PC-3 (cell line): Measurements from ENCODE around the gene NDUFS5. TPM values are rescaled to one million over a fixed set of nuclear protein-coding genes. Genes with fewer than 3 reads are reported as not detected.

Source experiments
- ATAC-seq: fragments of 200-7000 bp; cut with Tn5 transposase; 2 replicates; pipeline ENCODE4 v1.9.1; 2020; ENCODE audit warnings: mild to moderate bottlenecking, moderate library complexity
- BruUV-seq: library from RNA; stranded (reverse); fragments of 400-500 nt; replicated peaks from 2 replicates; lab custom pipeline; 2021; lab: Mats Ljungman, UMichigan
- CTCF ChIA-PET: fragments of 300-600 bp; sonication (Branson Sonifier 250); formaldehyde crosslinking; loops from one replicate; lab custom pipeline; 2022; ENCODE audit warnings: antibody characterized with exemption; lab: Charles Lee
- POLR2A ChIA-PET: fragments of 300-600 bp; sonication (Branson Sonifier 250); formaldehyde crosslinking; loops from one replicate; lab custom pipeline; 2022; ENCODE audit warnings: antibody characterized with exemption; ENCODE audit not compliant: unreplicated experiment; lab: Charles Lee
- DNase-seq: peaks from one replicate; pipeline ENCODE4 v3.0.0-alpha.2; 2015
- H2AFZ ChIP-seq: fragments of 300-600 bp; sonication (generic); 2 replicates; pipeline ENCODE4 v1.6.0; 2016; ENCODE audit warnings: antibody characterized with exemption, low read length
- H3F3A ChIP-seq: fragments of 300-600 bp; sonication (generic); one replicate; pipeline ENCODE4 v1.6.0; 2017; ENCODE audit warnings: antibody characterized with exemption, low read length, control low read depth, mild to moderate bottlenecking; ENCODE audit not compliant: unreplicated experiment
- H3K27ac ChIP-seq: fragments of 300-600 bp; sonication (generic); 2 replicates; pipeline ENCODE4 v1.5.1; 2016; ENCODE audit warnings: mild to moderate bottlenecking, low read length
- H3K27me3 ChIP-seq: fragments of 300-600 bp; sonication (generic); 2 replicates; pipeline ENCODE4 v1.6.1; 2016; ENCODE audit warnings: low read length, mixed read lengths
- H3K36me3 ChIP-seq: fragments of 300-600 bp; sonication (generic); 2 replicates; pipeline ENCODE4 v1.6.1; 2016; ENCODE audit warnings: low read depth, mixed run types, low read length, mixed read lengths
- H3K4me1 ChIP-seq: fragments of 300-600 bp; sonication (generic); 2 replicates; pipeline ENCODE4 v1.5.1; 2016; ENCODE audit warnings: low read length; ENCODE audit not compliant: insufficient read depth
- H3K4me2 ChIP-seq: fragments of 300-600 bp; sonication (generic); 2 replicates; pipeline ENCODE4 v1.6.0; 2016; ENCODE audit warnings: low read length
- H3K4me3 ChIP-seq: fragments of 300-600 bp; sonication (generic); 2 replicates; pipeline ENCODE4 v1.5.1; 2016; ENCODE audit warnings: mild to moderate bottlenecking, low read length, mixed read lengths
- H3K79me2 ChIP-seq: fragments of 300-600 bp; sonication (generic); 2 replicates; pipeline ENCODE4 v1.6.1; 2017; ENCODE audit warnings: low read length, mixed read lengths
- H3K9ac ChIP-seq: fragments of 300-600 bp; sonication (generic); 2 replicates; pipeline ENCODE4 v1.6.0; 2016; ENCODE audit warnings: mild to moderate bottlenecking, low read length
- H3K9me2 ChIP-seq: fragments of 300-600 bp; sonication (generic); replicated peaks from 2 replicates; pipeline ENCODE4 v1.6.1; 2016; ENCODE audit warnings: mixed run types, low read length, mixed read lengths
- H3K9me3 ChIP-seq: fragments of 300-600 bp; sonication (generic); 2 replicates; pipeline ENCODE4 v1.6.1; 2016; ENCODE audit warnings: low read length, mixed read lengths
- H4K20me1 ChIP-seq: fragments of 300-600 bp; sonication (generic); 2 replicates; pipeline ENCODE4 v1.6.1; 2016; ENCODE audit warnings: low read length, mixed read lengths
- CTCF ChIP-seq: fragments of 300-600 bp; sonication (generic); conservative IDR thresholded peaks from 2 replicates; pipeline ENCODE4 v1.5.1; 2017; ENCODE audit warnings: antibody characterized with exemption, low read depth, mild to moderate bottlenecking, low read length
- EZH2 ChIP-seq: fragments of 300-600 bp; sonication (generic); IDR thresholded peaks from one replicate; pipeline ENCODE4 v1.6.1; 2017; ENCODE audit warnings: antibody characterized with exemption, mild to moderate bottlenecking, low read length; ENCODE audit not compliant: unreplicated experiment
- EZH2phosphoT487 ChIP-seq: fragments of 300-600 bp; sonication (generic); IDR thresholded peaks from 2 replicates; pipeline ENCODE4 v1.6.1; 2018; ENCODE audit warnings: mild to moderate bottlenecking, antibody characterized with exemption, low read length, borderline replicate concordance
- intact Hi-C: fragments of 100-400 bp; cut with micrococcal nuclease; formaldehyde crosslinking; loops from 2 replicates; pipeline ENCODE4 v1.9.0; 2023
- total RNA-seq: library from RNA; depleted of rRNA; stranded (reverse); fragments of >200 nt; gene quantifications from 2 replicates; pipeline ENCODE4 v1.2.3, GENCODE V29; 2014; rRNA removed

The NDUFS5 gene
- total RNA-seq, 1 experiment from 2014 or later, result 864 TPM

GRCh38 chr1:39082811-39083576 lies 56.8 kb downstream of the NDUFS5 start:
- Histone ChIP-seq H3K27me3 (peaks cover 7% of the 10 kb centered on the region; the same call in 1 of the 2 replicates), H3K9me3 (no peaks in the 10 kb centered on the region), H3K9me2 (no peaks in the 10 kb centered on the region), H3K4me3 (no peak overlapping the region), H3K27ac (no peak overlapping the region), H3F3A (no peaks in the 10 kb centered on the region), H3K9ac (no peak overlapping the region), H3K36me3 (no peaks in the 10 kb centered on the region), H3K4me2 (no peak overlapping the region), H2AFZ (no peak overlapping the region), H4K20me1 (no peaks in the 10 kb centered on the region), H3K4me1 (no peaks in the 10 kb centered on the region), H3K79me2 (no peaks in the 10 kb centered on the region)
- POLR2A ChIA-PET, result no interaction called here
- no TSS peak for BruUV-seq
- no peak for DNase-seq
- intact Hi-C loops, result no loop called here
- no peak for ATAC-seq
- no peak for TF ChIP-seq CTCF
- TF ChIP-seq EZH2phosphoT487, result no peak
- CTCF ChIA-PET, result no interaction called here

- BruUV-seq, result no TSS peak
- H3K36me3 ChIP-seq, result no peaks in the 10 kb centered on the region
- no peaks in the 10 kb centered on the region for H3F3A ChIP-seq
- H3K4me3 ChIP-seq, result no peak overlapping the region
- no peak overlapping the region for H3K9ac ChIP-seq
- ChIA-PET POLR2A (no interaction called here), CTCF (no interaction called here)
- no peaks in the 10 kb centered on the region for H3K9me3 ChIP-seq
- no peaks in the 10 kb centered on the region for H3K79me2 ChIP-seq
- no peak overlapping the region for H3K4me2 ChIP-seq
- peaks cover 7% of the 10 kb centered on the region; the same call in 1 of the 2 replicates for H3K27me3 ChIP-seq
- intact Hi-C loops, result no loop called here
- DNase-seq (no peak), ATAC-seq (no peak)
- no peaks in the 10 kb centered on the region for H4K20me1 ChIP-seq
- no peaks in the 10 kb centered on the region for H3K9me2 ChIP-seq
- no peaks in the 10 kb centered on the region for H3K4me1 ChIP-seq
- H3K27ac ChIP-seq, result no peak overlapping the region
- no peak overlapping the region for H2AFZ ChIP-seq
- TF ChIP-seq EZH2 (no peak), CTCF (no peak), EZH2phosphoT487 (no peak)
These were observed 58.0 kb downstream of the NDUFS5 start for GRCh38 chr1:39084191-39084590.

Other genes with a start within 250 kb of the NDUFS5 start
- gene RRAGC, start 166.6 kb upstream of the NDUFS5 start, total RNA-seq, result 7.0 and 10.0 TPM in 2 replicates
- 16.8 and 20.3 TPM in 2 replicates for gene MYCBP, start 153.0 kb upstream of the NDUFS5 start, total RNA-seq
- 0.35 TPM in 1 of 2 replicates, not detected in the other for gene GJA9, start 144.8 kb upstream of the NDUFS5 start, total RNA-seq
- gene RHBDL2, start 84.5 kb upstream of the NDUFS5 start, total RNA-seq, result 3.6 and 10.0 TPM in 2 replicates
- gene AKIRIN1, start 35.1 kb upstream of the NDUFS5 start, total RNA-seq, result 58.6 and 77.3 TPM in 2 replicates
- gene MACF1, start 178.3 kb downstream of the NDUFS5 start, total RNA-seq, result 103 and 146 TPM in 2 replicates